ENCODE results near the gene BCOR. TPM values are rescaled to one million over a fixed set of nuclear protein-coding genes. Genes with fewer than 3 reads are reported as not detected.

BCOR gene
- total RNA-seq, 1 experiment from 2014 or later, result 58.8 TPM

- DNase-seq (ENCODE audit: low spot score), result peak; percentile 48
- Histone ChIP-seq H3K27ac (ENCODE audit: low read depth, low read length, poor library complexity, severe bottlenecking) (peak overlapping the region; percentile 87), H3K9me3 (ENCODE audit: low read depth, low read length, poor library complexity, severe bottlenecking) (no peaks in the 10 kb centered on the region), H3K27me3 (replicated peaks; ENCODE audit: insufficient read depth, low read depth, low read length, poor library complexity) (no peaks in the 10 kb centered on the region), H3K4me3 (ENCODE audit: low read depth, low read length, poor library complexity, severe bottlenecking) (peak overlapping the region; percentile 56), H3K4me1 (ENCODE audit: insufficient read depth, low read length, poor library complexity, severe bottlenecking) (peaks cover 57% of the 10 kb centered on the region), H3K36me3 (ENCODE audit: insufficient read depth, low read length, poor library complexity, severe bottlenecking) (no peaks in the 10 kb centered on the region)
- BruUV-seq (replicated peaks), result no TSS peak
- TF ChIP-seq CTCF (conservative IDR thresholded peaks at IDR 0.05; ENCODE audit: low read depth, low read length), result no peak
- no peak for TF ChIP-seq EZH2 (IDR thresholded peaks at IDR 0.05; ENCODE audit: borderline replicate concordance, low read depth, low read length, poor library complexity, severe bottlenecking)
- ChIA-PET CTCF (no interaction called here), POLR2A (ENCODE audit: low non-redundant PET) (interaction anchor here (0.6 kb wide), 1 partner anchor 91 kb away, joined by 7 read pairs; no protein-coding TSS in a partner anchor)
- intact Hi-C loops (cut with micrococcal nuclease; ENCODE audit: unreplicated experiment), result no loop called here
Measured at GRCh38 chrX:40146262-40147125, 48.7 kb upstream of the BCOR start.

GRCh38 chrX:40145923-40146261 is 48.1 kb upstream of the BCOR start:
- Histone ChIP-seq H3K27ac (ENCODE audit: low read depth, low read length, poor library complexity, severe bottlenecking) (peak overlapping the region; percentile 87), H3K27me3 (replicated peaks; ENCODE audit: insufficient read depth, low read depth, low read length, poor library complexity) (no peaks in the 10 kb centered on the region), H3K4me1 (ENCODE audit: insufficient read depth, low read length, poor library complexity, severe bottlenecking) (peaks cover 51% of the 10 kb centered on the region), H3K36me3 (ENCODE audit: insufficient read depth, low read length, poor library complexity, severe bottlenecking) (no peaks in the 10 kb centered on the region), H3K4me3 (ENCODE audit: low read depth, low read length, poor library complexity, severe bottlenecking) (peak overlapping the region; percentile 56), H3K9me3 (ENCODE audit: low read depth, low read length, poor library complexity, severe bottlenecking) (no peaks in the 10 kb centered on the region)
- no peak for TF ChIP-seq CTCF (conservative IDR thresholded peaks at IDR 0.05; ENCODE audit: low read depth, low read length)
- no peak for TF ChIP-seq EZH2 (IDR thresholded peaks at IDR 0.05; ENCODE audit: borderline replicate concordance, low read depth, low read length, poor library complexity, severe bottlenecking)
- intact Hi-C loops (cut with micrococcal nuclease; ENCODE audit: unreplicated experiment), result no loop called here
- DNase-seq (ENCODE audit: low spot score), result peak; percentile 41
- POLR2A ChIA-PET (ENCODE audit: low non-redundant PET), result no interaction called here
- no TSS peak for BruUV-seq (replicated peaks)
- CTCF ChIA-PET, result no interaction called here

- TF ChIP-seq EZH2 (IDR thresholded peaks at IDR 0.05; ENCODE audit: borderline replicate concordance, low read depth, low read length, poor library complexity, severe bottlenecking), result no peak
- no peak for TF ChIP-seq CTCF (conservative IDR thresholded peaks at IDR 0.05; ENCODE audit: low read depth, low read length)
- H3K9me3 ChIP-seq (ENCODE audit: low read depth, low read length, poor library complexity, severe bottlenecking), result no peaks in the 10 kb centered on the region
- H3K4me1 ChIP-seq (ENCODE audit: insufficient read depth, low read length, poor library complexity, severe bottlenecking), result peaks cover 45% of the 10 kb centered on the region
- POLR2A ChIA-PET (ENCODE audit: low non-redundant PET), result no interaction called here
- BruUV-seq (replicated peaks), result no TSS peak
- H3K27me3 ChIP-seq (replicated peaks; ENCODE audit: insufficient read depth, low read depth, low read length, poor library complexity), result no peaks in the 10 kb centered on the region
- DNase-seq (ENCODE audit: low spot score), result peak; percentile 69
- intact Hi-C loops (cut with micrococcal nuclease; ENCODE audit: unreplicated experiment), result no loop called here
- CTCF ChIA-PET, result interaction anchor here (0.7 kb wide), 2 partner anchors 21 to 60 kb away, joined by 4 read pairs; no protein-coding TSS in a partner anchor
- no peaks in the 10 kb centered on the region for H3K36me3 ChIP-seq (ENCODE audit: insufficient read depth, low read length, poor library complexity, severe bottlenecking)
- H3K27ac ChIP-seq (ENCODE audit: low read depth, low read length, poor library complexity, severe bottlenecking), result peak overlapping the region; percentile 87
- peak overlapping the region; percentile 56 for H3K4me3 ChIP-seq (ENCODE audit: low read depth, low read length, poor library complexity, severe bottlenecking)
Measured at GRCh38 chrX:40145001-40145922, 47.5 kb upstream of the BCOR start.
